Measurements from ENCODE around the gene FOXP1.

FOXP1 gene

DNA sequence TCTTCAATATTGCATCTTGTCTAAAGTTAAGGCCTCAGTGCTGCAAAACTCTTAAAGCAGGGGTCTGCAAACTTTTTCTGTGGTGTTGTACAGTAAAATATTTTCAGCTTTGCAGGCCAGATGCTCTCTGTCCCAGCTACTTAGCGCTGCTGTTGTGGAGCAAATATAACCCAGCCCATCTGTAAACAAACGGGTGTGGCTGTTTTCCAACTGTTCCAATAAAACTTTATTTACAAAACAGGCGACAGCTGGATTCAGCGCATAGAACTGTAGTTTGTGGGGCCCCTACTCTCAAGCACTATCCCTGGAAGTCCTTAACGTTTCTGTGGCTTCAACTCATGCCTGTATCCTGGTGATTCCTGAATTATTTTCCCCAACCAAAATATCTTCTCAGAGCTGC is 365.0 kb downstream of the FOXP1 start:
- no peak overlapping the region for H3K4me3 Mint-ChIP-seq
- TF ChIP-seq, protein P1, sequence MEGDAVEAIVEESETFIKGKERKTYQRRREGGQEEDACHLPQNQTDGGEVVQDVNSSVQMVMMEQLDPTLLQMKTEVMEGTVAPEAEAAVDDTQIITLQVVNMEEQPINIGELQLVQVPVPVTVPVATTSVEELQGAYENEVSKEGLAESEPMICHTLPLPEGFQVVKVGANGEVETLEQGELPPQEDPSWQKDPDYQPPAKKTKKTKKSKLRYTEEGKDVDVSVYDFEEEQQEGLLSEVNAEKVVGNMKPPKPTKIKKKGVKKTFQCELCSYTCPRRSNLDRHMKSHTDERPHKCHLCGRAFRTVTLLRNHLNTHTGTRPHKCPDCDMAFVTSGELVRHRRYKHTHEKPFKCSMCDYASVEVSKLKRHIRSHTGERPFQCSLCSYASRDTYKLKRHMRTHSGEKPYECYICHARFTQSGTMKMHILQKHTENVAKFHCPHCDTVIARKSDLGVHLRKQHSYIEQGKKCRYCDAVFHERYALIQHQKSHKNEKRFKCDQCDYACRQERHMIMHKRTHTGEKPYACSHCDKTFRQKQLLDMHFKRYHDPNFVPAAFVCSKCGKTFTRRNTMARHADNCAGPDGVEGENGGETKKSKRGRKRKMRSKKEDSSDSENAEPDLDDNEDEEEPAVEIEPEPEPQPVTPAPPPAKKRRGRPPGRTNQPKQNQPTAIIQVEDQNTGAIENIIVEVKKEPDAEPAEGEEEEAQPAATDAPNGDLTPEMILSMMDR (IDR thresholded peaks at IDR 0.05; ENCODE audit: unreplicated experiment in 3 of 3): no peak
- H3K27me3 Mint-ChIP-seq (ENCODE audit: low read depth): no peaks in the 10 kb centered on the region
- no peaks in the 10 kb centered on the region for H3K4me1 Mint-ChIP-seq
- H3K36me3 Mint-ChIP-seq (ENCODE audit: low read depth): peaks cover 25% of the 10 kb centered on the region
- peaks cover 14% of the 10 kb centered on the region for H3K9me3 Mint-ChIP-seq
- no peak overlapping the region for H3K27ac Mint-ChIP-seq

DNA sequence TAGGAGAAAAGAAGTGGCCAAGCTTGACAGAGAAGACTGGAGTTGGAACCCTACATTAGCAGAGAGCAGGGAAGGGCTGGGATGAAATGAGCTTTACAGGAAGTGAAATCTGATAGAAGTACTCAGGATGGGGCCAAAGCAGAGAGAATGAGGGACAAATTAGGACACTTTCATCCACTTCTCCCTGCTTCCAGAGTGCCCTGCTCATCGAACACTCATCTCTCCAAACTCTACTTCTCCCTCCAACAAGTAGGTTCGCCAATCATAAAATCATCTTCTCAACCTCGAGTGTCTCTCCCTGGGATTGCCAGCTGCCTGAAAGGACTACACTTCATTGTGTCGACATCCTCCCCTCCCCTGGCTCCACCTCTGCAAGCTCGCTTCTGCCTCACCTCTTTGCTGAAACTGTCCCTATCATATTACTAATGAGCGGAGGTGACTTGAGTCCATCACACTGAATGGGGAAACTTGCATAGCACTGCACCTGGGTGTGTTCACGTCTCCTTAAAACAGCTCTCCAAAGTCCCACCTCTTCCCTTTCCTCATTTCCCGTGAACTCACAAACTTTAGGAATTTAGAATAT is 365.8 kb downstream of the FOXP1 start:
- H3K4me1 Mint-ChIP-seq: no peaks in the 10 kb centered on the region
- H3K36me3 Mint-ChIP-seq (ENCODE audit: low read depth): peaks cover 21% of the 10 kb centered on the region
- TF ChIP-seq, protein P1 (IDR thresholded peaks at IDR 0.05; ENCODE audit: unreplicated experiment in 3 of 3): no peak
- H3K27me3 Mint-ChIP-seq (ENCODE audit: low read depth): no peaks in the 10 kb centered on the region
- H3K27ac Mint-ChIP-seq: no peak overlapping the region
- peaks cover 9% of the 10 kb centered on the region for H3K9me3 Mint-ChIP-seq
- H3K4me3 Mint-ChIP-seq: no peak overlapping the region

DNA sequence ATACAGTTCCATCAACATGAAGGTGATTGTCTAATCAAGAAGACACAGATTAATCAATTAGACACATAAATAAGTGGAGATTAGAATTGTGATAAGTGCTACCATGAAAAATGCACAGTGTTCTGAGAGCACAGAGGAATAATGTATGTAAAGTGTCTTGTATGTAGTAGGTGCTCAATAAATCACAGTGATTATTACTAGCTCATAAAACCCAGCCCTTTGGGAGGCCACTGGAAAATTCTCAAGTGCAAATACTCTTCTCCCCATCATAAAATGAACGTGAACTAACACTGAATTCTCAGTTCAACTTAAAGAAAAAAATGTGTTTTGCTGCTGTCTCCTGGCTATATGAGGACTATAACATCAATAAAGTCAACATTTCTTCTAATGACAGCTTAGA is 368.2 kb downstream of the FOXP1 start:
- Mint-ChIP-seq H3K27me3 (ENCODE audit: low read depth) (no peaks in the 10 kb centered on the region), H3K9me3 (no peaks in the 10 kb centered on the region), H3K4me3 (no peak overlapping the region), H3K27ac (no peak overlapping the region), H3K36me3 (ENCODE audit: low read depth) (peaks cover 8% of the 10 kb centered on the region), H3K4me1 (peaks cover 6% of the 10 kb centered on the region)
- TF ChIP-seq, protein P1 (IDR thresholded peaks at IDR 0.05; ENCODE audit: unreplicated experiment in 3 of 3): no peak

DNA sequence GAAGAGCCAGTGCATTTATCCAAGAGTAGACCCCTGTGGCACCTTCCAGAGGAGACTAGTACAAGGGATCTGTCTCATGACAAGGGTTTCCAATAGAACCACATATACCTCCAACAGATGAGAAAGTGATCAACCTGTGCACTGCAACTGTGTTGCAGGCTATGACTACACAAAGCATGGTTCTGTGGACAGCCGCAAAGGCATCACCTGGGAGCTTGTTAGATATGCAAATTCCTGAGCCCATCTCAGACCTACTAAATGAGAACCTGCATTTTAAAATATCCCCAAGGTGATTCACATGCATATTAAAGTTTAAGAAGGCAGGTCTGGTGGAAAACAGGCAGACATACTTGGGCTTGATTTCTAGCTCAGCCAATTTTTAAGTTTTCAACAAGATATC is 368.7 kb downstream of the FOXP1 start:
- TF ChIP-seq, protein P1 (IDR thresholded peaks at IDR 0.05; ENCODE audit: unreplicated experiment in 3 of 3): no peak
- Mint-ChIP-seq H3K27me3 (ENCODE audit: low read depth) (no peaks in the 10 kb centered on the region), H3K4me1 (peaks cover 10% of the 10 kb centered on the region), H3K27ac (no peak overlapping the region), H3K4me3 (no peak overlapping the region), H3K9me3 (no peaks in the 10 kb centered on the region), H3K36me3 (ENCODE audit: low read depth) (peaks cover 6% of the 10 kb centered on the region)

DNA sequence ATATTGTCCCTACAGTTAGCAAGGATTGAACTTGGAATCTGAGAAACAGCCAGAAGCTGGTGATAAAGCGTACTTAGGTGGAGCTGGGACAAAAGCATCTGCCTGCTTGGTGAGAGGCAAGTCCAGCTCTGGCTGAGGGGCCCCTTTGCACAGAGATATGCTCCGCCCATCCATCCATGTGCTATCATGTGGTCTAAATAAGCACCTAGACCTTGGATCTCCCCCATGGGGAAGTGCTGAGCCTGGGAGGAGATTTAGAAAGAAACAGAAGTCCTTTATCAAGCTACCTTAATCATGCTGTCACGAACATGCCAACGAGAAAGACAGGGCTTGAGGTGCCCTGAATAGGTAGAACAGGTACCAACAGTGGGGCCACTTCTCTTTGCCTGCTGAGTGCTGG is 369.5 kb downstream of the FOXP1 start:
- Mint-ChIP-seq H3K9me3 (no peaks in the 10 kb centered on the region), H3K36me3 (ENCODE audit: low read depth) (peaks cover 4% of the 10 kb centered on the region), H3K4me1 (peaks cover 10% of the 10 kb centered on the region), H3K4me3 (no peak overlapping the region), H3K27ac (no peak overlapping the region), H3K27me3 (ENCODE audit: low read depth) (no peaks in the 10 kb centered on the region)
- TF ChIP-seq, protein P1 (IDR thresholded peaks at IDR 0.05; ENCODE audit: unreplicated experiment in 3 of 3): no peak

DNA sequence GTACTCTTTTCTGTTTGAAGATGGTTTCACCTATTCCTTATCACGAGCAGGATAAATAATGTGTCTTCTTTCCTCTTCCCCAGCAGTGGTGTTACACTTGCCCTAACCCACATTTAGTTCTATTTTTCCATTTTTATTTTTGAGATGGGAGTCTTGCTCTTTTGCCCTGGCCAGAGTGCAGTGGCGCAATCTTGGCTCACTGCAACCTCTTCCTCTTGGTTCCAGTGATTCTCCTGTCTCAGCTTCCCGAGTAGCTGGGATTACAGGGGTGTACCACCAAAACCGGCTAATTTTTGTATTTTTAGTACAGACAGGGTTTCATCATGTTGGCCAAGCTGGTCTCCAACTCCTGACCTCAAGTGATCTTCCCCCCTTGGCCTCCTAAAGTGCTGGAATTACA is 372.4 kb downstream of the FOXP1 start:
- Mint-ChIP-seq H3K9me3 (no peaks in the 10 kb centered on the region), H3K4me3 (no peak overlapping the region), H3K36me3 (ENCODE audit: low read depth) (no peaks in the 10 kb centered on the region), H3K4me1 (peaks cover 38% of the 10 kb centered on the region), H3K27ac (peak overlapping the region in 1 of 3 experiments; percentile 56), H3K27me3 (ENCODE audit: low read depth) (no peaks in the 10 kb centered on the region)
- TF ChIP-seq, protein P1 (IDR thresholded peaks at IDR 0.05; ENCODE audit: unreplicated experiment in 3 of 3): no peak
